HepG2 (cell line): Measurements from ENCODE around the gene CCDC148. TPM values are rescaled to one million over a fixed set of nuclear protein-coding genes. Genes with fewer than 3 reads are reported as not detected.

Experiments used
- CEBPZ ChIP-seq: IDR thresholded peaks from 2 replicates; pipeline ENCODE4 v1.6.1; 2012; ENCODE audit warnings: low read length, improper control_type of control experiment
- MAZ ChIP-seq, 2 experiments: sonication (generic) in 1 of 2; formaldehyde crosslinking in 1 of 2; IDR thresholded peaks; 2 replicates each; pipeline versions ENCODE4 v1.5.0 to v1.6.1; 2012 to 2020; ENCODE audit warnings: low read depth in 2 of 2, mild to moderate bottlenecking in 2 of 2, borderline replicate concordance in 1 of 2, improper control_type of control experiment in 1 of 2, low read length in 1 of 2, missing genetic modification reagents in 1 of 2, moderate library complexity in 1 of 2
- PAF1 ChIP-seq: IDR thresholded peaks from 2 replicates; pipeline ENCODE4 v1.6.1; 2016; ENCODE audit warnings: missing genetic modification reagents, missing compliant biosample characterization
- TFAP4 ChIP-seq: sonication (generic); IDR thresholded peaks from 2 replicates; pipeline ENCODE4 v1.6.1; 2016; ENCODE audit warnings: low read depth, borderline replicate concordance
- ZNF263 ChIP-seq: sonication (generic); formaldehyde crosslinking; IDR thresholded peaks from 2 replicates; pipeline ENCODE4 v1.4.0; 2020; ENCODE audit warnings: missing genetic modification reagents
- ZNF513 ChIP-seq: sonication (generic); formaldehyde crosslinking; conservative IDR thresholded peaks from 2 replicates; pipeline ENCODE4 v1.5.0; 2020; ENCODE audit warnings: missing genetic modification reagents
- ZNF703 ChIP-seq: sonication (generic); formaldehyde crosslinking; IDR thresholded peaks from 2 replicates; pipeline ENCODE4 v1.5.1; 2020; ENCODE audit warnings: missing genetic modification reagents, mild to moderate bottlenecking, moderate library complexity, borderline replicate concordance
- polyA plus RNA-seq, 8 experiments: library from polyadenylated mRNA; depleted of rRNA in 3 of 8; stranded (reverse) in 7 of 8; unstranded in 1 of 8; fragments of >200 nt; fragmentation: Illumina TruSeq in 4 of 8; extraction: Trizol in 4 of 8; gene quantifications; 2 replicates each; pipeline versions ENCODE4 v1.2.1 to v1.2.3, GENCODE V29; 2011 to 2016; ENCODE audit warnings: low read depth in 4 of 8, missing spikeins in 1 of 8, mixed read lengths in 1 of 8; ENCODE audit not compliant: insufficient read depth in 1 of 8
- total RNA-seq, 5 experiments: library from RNA; depleted of rRNA; stranded (reverse); fragments of >200 nt; fragmentation: Illumina TruSeq; extraction: Trizol; gene quantifications; 2 replicates each; pipeline ENCODE4 v1.2.3, GENCODE V29; 2016; ENCODE audit warnings: low read depth in 1 of 5
- TF ChIP-seq, protein P1 (sequence below), 2 experiments: sonication (generic) in 1 of 2; formaldehyde crosslinking in 1 of 2; IDR thresholded peaks; 2 replicates each; pipeline versions ENCODE4 v1.6.1 to v1.9.0; 2014 to 2022; ENCODE audit warnings: antibody characterized with exemption in 1 of 2, borderline replicate concordance in 1 of 2, inconsistent platforms in 1 of 2, low read depth in 1 of 2, missing genetic modification reagents in 1 of 2
- TF ChIP-seq, protein P2 (sequence below): sonication (generic); formaldehyde crosslinking; IDR thresholded peaks from 2 replicates; pipeline ENCODE4 v1.8.0; 2022; ENCODE audit warnings: missing genetic modification reagents, mild to moderate bottlenecking, inconsistent platforms, borderline replicate concordance

Gene CCDC148
- total and polyA plus RNA-seq, 2 of the 13 experiments (the other 11 are each of a cell fraction or from before 2014, with no cell fraction given) = 0.30 to 0.49 TPM

DNA sequence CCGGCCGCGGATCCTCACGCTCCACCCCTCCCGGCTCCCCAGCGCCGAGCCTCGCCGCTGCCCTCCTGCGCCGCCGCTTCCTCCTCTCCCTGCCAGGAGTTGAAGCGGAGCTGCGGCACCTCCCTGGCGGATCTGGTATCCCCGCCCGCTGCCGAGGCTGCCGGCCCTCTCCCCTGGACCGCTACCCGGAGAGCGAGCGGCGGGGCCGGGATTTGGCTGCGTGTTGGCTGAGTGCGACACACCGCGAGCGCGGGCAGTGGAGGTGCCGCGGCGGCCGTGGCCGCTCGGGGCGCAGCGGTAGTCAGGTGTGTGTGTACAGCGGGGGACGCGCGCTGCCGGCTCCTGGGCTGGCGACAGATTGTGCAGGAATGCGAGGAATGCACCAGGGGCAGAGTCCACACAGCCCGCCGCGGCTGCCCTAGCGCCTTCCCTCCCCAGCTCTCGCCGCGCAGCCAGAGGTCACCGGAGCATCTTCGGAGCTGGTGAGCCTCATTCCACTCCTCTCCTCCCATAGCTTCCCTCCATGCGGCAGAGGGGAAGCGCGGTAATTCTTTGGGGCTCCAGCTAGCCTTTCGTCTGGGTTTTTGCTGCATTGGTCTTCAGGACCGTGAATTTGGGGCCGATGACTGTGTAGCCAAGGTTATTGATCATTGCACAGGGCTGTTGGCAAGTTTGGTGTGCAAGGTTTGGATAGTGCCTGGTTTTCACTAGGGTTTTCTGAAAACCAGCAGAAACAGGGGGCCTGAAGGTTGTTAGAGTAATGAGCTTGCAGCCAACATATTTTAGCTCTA lies 1.5 kb upstream of the CCDC148 start (continued):
- TF ChIP-seq, protein P1, sequence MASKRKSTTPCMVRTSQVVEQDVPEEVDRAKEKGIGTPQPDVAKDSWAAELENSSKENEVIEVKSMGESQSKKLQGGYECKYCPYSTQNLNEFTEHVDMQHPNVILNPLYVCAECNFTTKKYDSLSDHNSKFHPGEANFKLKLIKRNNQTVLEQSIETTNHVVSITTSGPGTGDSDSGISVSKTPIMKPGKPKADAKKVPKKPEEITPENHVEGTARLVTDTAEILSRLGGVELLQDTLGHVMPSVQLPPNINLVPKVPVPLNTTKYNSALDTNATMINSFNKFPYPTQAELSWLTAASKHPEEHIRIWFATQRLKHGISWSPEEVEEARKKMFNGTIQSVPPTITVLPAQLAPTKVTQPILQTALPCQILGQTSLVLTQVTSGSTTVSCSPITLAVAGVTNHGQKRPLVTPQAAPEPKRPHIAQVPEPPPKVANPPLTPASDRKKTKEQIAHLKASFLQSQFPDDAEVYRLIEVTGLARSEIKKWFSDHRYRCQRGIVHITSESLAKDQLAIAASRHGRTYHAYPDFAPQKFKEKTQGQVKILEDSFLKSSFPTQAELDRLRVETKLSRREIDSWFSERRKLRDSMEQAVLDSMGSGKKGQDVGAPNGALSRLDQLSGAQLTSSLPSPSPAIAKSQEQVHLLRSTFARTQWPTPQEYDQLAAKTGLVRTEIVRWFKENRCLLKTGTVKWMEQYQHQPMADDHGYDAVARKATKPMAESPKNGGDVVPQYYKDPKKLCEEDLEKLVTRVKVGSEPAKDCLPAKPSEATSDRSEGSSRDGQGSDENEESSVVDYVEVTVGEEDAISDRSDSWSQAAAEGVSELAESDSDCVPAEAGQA (IDR thresholded peaks at IDR 0.05; ENCODE audit: low read depth) = peak; percentile 81
- TF ChIP-seq, protein P1 (CRISPR knock-in tag; IDR thresholded peaks at IDR 0.05; ENCODE audit: borderline replicate concordance) = peak; percentile 65; the same call in 1 of the 2 replicates
- TF ChIP-seq ZNF263 (CRISPR knock-in tag) (peak; percentile 73), TFAP4 (peak; percentile 95; the same call in 1 of the 2 replicates), MAZ (IDR thresholded peaks at IDR 0.05; ENCODE audit: borderline replicate concordance, low read depth, low read length) (peak; percentile 93), MAZ (CRISPR knock-in tag; IDR thresholded peaks at IDR 0.05; ENCODE audit: low read depth) (peak; percentile 96), ZNF703 (CRISPR knock-in tag) (peak; percentile 90; the same call in 1 of the 2 replicates), PAF1 (CRISPR knock-in tag) (0 out of 2 replicates have a peak, but pooled peaks have one; percentile 65), ZNF513 (CRISPR knock-in tag) (no peak), CEBPZ (no peak)
- TF ChIP-seq, protein P2, sequence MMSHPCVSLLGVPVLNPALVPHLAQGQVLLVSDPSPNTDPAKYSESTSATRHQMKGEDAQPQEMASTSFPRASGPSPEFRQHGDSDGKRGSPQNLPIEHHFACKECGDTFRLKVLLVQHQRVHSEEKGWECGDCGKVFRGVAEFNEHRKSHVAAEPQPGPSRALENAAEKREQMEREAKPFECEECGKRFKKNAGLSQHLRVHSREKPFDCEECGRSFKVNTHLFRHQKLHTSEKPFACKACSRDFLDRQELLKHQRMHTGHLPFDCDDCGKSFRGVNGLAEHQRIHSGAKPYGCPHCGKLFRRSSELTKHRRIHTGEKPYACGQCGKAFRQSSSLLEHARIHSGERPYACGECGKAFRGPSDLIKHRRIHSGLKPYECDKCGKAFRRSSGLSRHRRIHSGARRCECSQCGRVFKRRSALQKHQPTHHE (CRISPR knock-in tag) = peak; percentile 98; the same call in 1 of the 2 replicates
